HepG2 (cell line): ENCODE measurements around the gene MCM3AP. TPM values are rescaled to one million over a fixed set of nuclear protein-coding genes. Genes with fewer than 3 reads are reported as not detected.

ENCODE experiments used
- ELF1 ChIP-seq: sonication (generic); formaldehyde crosslinking; IDR thresholded peaks from 2 replicates; pipeline ENCODE4 v1.4.0; 2020; ENCODE audit warnings: missing genetic modification reagents
- HNRNPL ChIP-seq: fragments of 200-400 bp; formaldehyde crosslinking; IDR thresholded peaks from 2 replicates; pipeline ENCODE4 v1.6.1; 2017; ENCODE audit warnings: mild to moderate bottlenecking, low read depth, low read length
- NONO ChIP-seq, 2 experiments: fragments of 450-650 bp in 1 of 2; sonication (generic) in 1 of 2; formaldehyde crosslinking in 1 of 2; IDR thresholded peaks in 1 of 2; conservative IDR thresholded peaks in 1 of 2; 2 replicates each; pipeline versions ENCODE4 v1.6.1 to v1.8.0; 2017 to 2022; ENCODE audit warnings: mild to moderate bottlenecking in 1 of 2, missing genetic modification reagents in 1 of 2, moderate library complexity in 1 of 2
- NRL ChIP-seq: sonication (generic); formaldehyde crosslinking; IDR thresholded peaks from 2 replicates; pipeline ENCODE4 v1.5.0; 2020; ENCODE audit warnings: missing genetic modification reagents, mild to moderate bottlenecking, moderate library complexity, borderline replicate concordance
- PHF5A ChIP-seq: IDR thresholded peaks from one replicate; pipeline ENCODE4 v1.6.1; 2018; ENCODE audit warnings: low read depth, missing genetic modification reagents; ENCODE audit not compliant: unreplicated experiment
- POLR2AphosphoS2 ChIP-seq: IDR thresholded peaks from 2 replicates; pipeline ENCODE4 v1.6.1; 2011; ENCODE audit warnings: low read depth, low read length, improper control_type of control experiment
- ZFY ChIP-seq: sonication (generic); formaldehyde crosslinking; IDR thresholded peaks from 2 replicates; pipeline ENCODE4 v1.4.0; 2020; ENCODE audit warnings: missing genetic modification reagents
- ZNF296 ChIP-seq: sonication (generic); formaldehyde crosslinking; conservative IDR thresholded peaks from 2 replicates; pipeline ENCODE4 v1.5.0; 2020; ENCODE audit warnings: mild to moderate bottlenecking, missing genetic modification reagents
- ZNF343 ChIP-seq: sonication (generic); formaldehyde crosslinking; IDR thresholded peaks from 2 replicates; pipeline ENCODE4 v1.4.0; 2020; ENCODE audit warnings: mild to moderate bottlenecking, missing genetic modification reagents
- ZNF678 ChIP-seq: sonication (generic); formaldehyde crosslinking; IDR thresholded peaks from 2 replicates; pipeline ENCODE4 v1.4.0; 2020; ENCODE audit warnings: mild to moderate bottlenecking, missing genetic modification reagents
- polyA plus RNA-seq, 8 experiments: library from polyadenylated mRNA; depleted of rRNA in 3 of 8; stranded (reverse) in 7 of 8; unstranded in 1 of 8; fragments of >200 nt; fragmentation: Illumina TruSeq in 4 of 8; extraction: Trizol in 4 of 8; gene quantifications; 2 replicates each; pipeline versions ENCODE4 v1.2.1 to v1.2.3, GENCODE V29; 2011 to 2016; ENCODE audit warnings: low read depth in 4 of 8, missing spikeins in 1 of 8, mixed read lengths in 1 of 8; ENCODE audit not compliant: insufficient read depth in 1 of 8
- total RNA-seq, 5 experiments: library from RNA; depleted of rRNA; stranded (reverse); fragments of >200 nt; fragmentation: Illumina TruSeq; extraction: Trizol; gene quantifications; 2 replicates each; pipeline ENCODE4 v1.2.3, GENCODE V29; 2016; ENCODE audit warnings: low read depth in 1 of 5
- TF ChIP-seq, protein P1 (sequence below): sonication (generic); formaldehyde crosslinking; IDR thresholded peaks from 2 replicates; pipeline ENCODE4 v1.8.0; 2022; ENCODE audit warnings: low read depth, missing genetic modification reagents
- TF ChIP-seq, protein P2 (sequence below): sonication (generic); formaldehyde crosslinking; IDR thresholded peaks from 2 replicates; pipeline ENCODE4 v1.8.0; 2022; ENCODE audit warnings: mild to moderate bottlenecking, missing genetic modification reagents, borderline replicate concordance
- TF ChIP-seq, protein P3 (sequence below): IDR thresholded peaks from 2 replicates; pipeline ENCODE4 v1.6.1; 2012; ENCODE audit warnings: low read depth, low read length, improper control_type of control experiment
- TF ChIP-seq, protein P4 (sequence below): sonication (generic); formaldehyde crosslinking; IDR thresholded peaks from 2 replicates; pipeline ENCODE4 v1.5.1; 2020; ENCODE audit warnings: missing genetic modification reagents, mild to moderate bottlenecking, borderline replicate concordance
- TF ChIP-seq, protein P5 (sequence below): sonication (generic); formaldehyde crosslinking; IDR thresholded peaks from 2 replicates; pipeline ENCODE4 v1.4.0; 2020; ENCODE audit warnings: missing genetic modification reagents, borderline replicate concordance
- TF ChIP-seq, protein P6 (sequence below): IDR thresholded peaks from 2 replicates; pipeline ENCODE4 v1.6.1; 2016; ENCODE audit warnings: missing genetic modification reagents, missing compliant biosample characterization

MCM3AP gene
- total and polyA plus RNA-seq, 2 of the 13 experiments (the other 11 are each of a cell fraction or from before 2014, with no cell fraction given), result 27.0 to 54.7 TPM

DNA sequence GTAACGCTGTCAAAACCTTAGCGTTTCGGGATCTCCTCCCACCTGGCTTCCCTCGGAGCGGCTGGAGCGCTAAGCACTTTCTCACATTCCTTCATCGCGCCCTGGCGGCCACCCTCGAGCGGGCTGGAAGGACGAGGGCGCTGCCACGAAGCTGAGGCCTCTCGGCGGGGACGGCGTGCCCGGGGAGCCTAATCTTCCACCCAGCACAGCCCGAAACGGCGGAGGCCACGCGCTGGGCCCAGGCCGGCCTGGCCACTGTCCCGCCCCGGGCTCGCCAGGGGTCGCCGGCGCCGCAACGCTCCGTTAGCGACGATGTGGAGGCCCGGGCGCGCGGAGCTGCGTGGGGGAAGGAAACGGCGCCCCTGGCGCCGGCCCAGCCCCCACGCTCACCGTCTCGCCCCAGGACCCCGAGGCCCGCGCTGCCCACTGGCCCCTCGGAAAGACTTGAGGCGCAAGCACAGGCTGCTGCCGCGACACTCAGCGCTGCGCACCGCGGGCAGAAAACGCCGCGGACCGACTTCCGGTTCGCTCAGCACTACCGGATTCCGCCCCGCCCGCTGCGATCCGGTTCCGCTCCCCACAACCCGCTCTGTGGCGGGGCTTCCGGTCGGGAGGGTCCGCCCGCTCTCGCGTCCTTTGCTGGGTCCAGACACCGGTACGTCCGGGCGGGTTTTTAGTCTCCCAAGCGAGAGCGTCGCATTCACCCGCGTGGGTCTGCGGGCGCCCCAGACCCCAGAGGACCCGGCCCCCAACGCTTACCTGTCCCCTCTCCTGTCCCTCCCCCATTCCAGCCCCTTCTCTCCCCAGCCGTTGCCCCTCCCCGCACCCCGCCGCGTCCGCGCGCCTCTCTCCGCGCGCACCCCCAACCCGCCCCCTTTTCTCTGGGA, 593 bp upstream of the MCM3AP start, which contains the start of gene YBEY (continued):
- TF ChIP-seq HNRNPL (0 out of 2 replicates have a peak, but pooled peaks have one; percentile 15), ZNF296 (CRISPR knock-in tag) (no peak), ZNF678 (CRISPR knock-in tag) (no peak), ZFY (CRISPR knock-in tag) (peak; percentile 97), PHF5A (no peak), ELF1 (CRISPR knock-in tag) (peak; percentile 95), NRL (peak; percentile 47; the same call in 1 of the 2 replicates), NONO (IDR thresholded peaks at IDR 0.05) (no peak), NONO (CRISPR knock-in tag; conservative IDR thresholded peaks at IDR 0.05) (peak; percentile 93), ZNF343 (CRISPR knock-in tag) (peak; percentile 22; the same call in 1 of the 2 replicates), POLR2AphosphoS2 (no peak)
- TF ChIP-seq, protein P1, sequence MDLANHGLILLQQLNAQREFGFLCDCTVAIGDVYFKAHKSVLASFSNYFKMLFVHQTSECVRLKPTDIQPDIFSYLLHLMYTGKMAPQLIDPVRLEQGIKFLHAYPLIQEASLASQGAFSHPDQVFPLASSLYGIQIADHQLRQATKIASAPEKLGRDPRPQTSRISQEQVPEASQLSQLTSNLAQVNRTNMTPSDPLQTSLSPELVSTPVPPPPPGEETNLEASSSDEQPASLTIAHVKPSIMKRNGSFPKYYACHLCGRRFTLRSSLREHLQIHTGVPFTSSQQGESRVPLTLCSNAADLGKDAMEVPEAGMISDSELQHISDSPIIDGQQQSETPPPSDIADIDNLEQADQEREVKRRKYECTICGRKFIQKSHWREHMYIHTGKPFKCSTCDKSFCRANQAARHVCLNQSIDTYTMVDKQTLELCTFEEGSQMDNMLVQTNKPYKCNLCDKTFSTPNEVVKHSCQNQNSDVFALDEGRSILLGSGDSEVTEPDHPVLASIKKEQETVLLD, result peak; percentile 100
- TF ChIP-seq, protein P2, sequence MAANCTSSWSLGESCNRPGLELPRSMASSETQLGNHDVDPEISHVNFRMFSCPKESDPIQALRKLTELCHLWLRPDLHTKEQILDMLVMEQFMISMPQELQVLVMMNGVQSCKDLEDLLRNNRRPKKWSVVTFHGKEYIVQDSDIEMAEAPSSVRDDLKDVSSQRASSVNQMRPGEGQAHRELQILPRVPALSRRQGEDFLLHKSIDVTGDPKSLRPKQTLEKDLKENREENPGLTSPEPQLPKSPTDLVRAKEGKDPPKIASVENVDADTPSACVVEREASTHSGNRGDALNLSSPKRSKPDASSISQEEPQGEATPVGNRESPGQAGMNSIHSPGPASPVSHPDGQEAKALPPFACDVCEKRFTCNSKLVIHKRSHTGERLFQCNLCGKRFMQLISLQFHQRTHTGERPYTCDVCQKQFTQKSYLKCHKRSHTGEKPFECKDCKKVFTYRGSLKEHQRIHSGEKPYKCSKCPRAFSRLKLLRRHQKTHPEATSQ (CRISPR knock-in tag), result no peak
- TF ChIP-seq, protein P3, sequence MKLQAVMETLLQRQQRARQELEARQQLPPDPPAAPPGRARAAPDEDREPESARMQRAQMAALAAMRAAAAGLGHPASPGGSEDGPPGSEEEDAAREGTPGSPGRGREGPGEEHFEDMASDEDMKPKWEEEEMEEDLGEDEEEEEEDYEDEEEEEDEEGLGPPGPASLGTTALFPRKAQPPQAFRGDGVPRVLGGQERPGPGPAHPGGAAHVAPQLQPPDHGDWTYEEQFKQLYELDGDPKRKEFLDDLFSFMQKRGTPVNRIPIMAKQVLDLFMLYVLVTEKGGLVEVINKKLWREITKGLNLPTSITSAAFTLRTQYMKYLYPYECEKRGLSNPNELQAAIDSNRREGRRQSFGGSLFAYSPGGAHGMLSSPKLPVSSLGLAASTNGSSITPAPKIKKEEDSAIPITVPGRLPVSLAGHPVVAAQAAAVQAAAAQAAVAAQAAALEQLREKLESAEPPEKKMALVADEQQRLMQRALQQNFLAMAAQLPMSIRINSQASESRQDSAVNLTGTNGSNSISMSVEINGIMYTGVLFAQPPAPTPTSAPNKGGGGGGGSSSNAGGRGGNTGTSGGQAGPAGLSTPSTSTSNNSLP, result no peak
- TF ChIP-seq, protein P4, sequence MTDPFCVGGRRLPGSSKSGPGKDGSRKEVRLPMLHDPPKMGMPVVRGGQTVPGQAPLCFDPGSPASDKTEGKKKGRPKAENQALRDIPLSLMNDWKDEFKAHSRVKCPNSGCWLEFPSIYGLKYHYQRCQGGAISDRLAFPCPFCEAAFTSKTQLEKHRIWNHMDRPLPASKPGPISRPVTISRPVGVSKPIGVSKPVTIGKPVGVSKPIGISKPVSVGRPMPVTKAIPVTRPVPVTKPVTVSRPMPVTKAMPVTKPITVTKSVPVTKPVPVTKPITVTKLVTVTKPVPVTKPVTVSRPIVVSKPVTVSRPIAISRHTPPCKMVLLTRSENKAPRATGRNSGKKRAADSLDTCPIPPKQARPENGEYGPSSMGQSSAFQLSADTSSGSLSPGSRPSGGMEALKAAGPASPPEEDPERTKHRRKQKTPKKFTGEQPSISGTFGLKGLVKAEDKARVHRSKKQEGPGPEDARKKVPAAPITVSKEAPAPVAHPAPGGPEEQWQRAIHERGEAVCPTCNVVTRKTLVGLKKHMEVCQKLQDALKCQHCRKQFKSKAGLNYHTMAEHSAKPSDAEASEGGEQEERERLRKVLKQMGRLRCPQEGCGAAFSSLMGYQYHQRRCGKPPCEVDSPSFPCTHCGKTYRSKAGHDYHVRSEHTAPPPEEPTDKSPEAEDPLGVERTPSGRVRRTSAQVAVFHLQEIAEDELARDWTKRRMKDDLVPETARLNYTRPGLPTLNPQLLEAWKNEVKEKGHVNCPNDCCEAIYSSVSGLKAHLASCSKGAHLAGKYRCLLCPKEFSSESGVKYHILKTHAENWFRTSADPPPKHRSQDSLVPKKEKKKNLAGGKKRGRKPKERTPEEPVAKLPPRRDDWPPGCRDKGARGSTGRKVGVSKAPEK (CRISPR knock-in tag), result peak; percentile 78; the same call in 1 of the 2 replicates
- TF ChIP-seq, protein P5, sequence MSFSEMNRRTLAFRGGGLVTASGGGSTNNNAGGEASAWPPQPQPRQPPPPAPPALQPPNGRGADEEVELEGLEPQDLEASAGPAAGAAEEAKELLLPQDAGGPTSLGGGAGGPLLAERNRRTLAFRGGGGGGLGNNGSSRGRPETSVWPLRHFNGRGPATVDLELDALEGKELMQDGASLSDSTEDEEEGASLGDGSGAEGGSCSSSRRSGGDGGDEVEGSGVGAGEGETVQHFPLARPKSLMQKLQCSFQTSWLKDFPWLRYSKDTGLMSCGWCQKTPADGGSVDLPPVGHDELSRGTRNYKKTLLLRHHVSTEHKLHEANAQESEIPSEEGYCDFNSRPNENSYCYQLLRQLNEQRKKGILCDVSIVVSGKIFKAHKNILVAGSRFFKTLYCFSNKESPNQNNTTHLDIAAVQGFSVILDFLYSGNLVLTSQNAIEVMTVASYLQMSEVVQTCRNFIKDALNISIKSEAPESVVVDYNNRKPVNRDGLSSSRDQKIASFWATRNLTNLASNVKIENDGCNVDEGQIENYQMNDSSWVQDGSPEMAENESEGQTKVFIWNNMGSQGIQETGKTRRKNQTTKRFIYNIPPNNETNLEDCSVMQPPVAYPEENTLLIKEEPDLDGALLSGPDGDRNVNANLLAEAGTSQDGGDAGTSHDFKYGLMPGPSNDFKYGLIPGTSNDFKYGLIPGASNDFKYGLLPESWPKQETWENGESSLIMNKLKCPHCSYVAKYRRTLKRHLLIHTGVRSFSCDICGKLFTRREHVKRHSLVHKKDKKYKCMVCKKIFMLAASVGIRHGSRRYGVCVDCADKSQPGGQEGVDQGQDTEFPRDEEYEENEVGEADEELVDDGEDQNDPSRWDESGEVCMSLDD (CRISPR knock-in tag), result 0 out of 2 replicates have a peak, but pooled peaks have one; percentile 42
- TF ChIP-seq, protein P6, sequence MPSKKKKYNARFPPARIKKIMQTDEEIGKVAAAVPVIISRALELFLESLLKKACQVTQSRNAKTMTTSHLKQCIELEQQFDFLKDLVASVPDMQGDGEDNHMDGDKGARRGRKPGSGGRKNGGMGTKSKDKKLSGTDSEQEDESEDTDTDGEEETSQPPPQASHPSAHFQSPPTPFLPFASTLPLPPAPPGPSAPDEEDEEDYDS (CRISPR knock-in tag), result peak; percentile 61
